Testis (tissue), 3 donors: ENCODE results near the gene GFRA1. TPM values are rescaled to one million over a fixed set of nuclear protein-coding genes. Genes with fewer than 3 reads are reported as not detected.
"Not testable (repeated sequence)": the region's sequence is repeated elsewhere in the genome, so short reads cannot be mapped to it uniquely, and the experiment has no call there.

ENCODE experiments used
- DNase-seq: peaks from one replicate; pipeline ENCODE4 v3.0.0-alpha.2; 2019
- H3K27ac ChIP-seq, 2 donors: fragments of 200-600 bp; sonication (generic); one replicate each; pipeline ENCODE4 v1.5.1; 2019
- H3K27me3 ChIP-seq: fragments of 200-600 bp; sonication (generic); one replicate; pipeline ENCODE4 v1.5.1; 2019
- H3K36me3 ChIP-seq: fragments of 200-600 bp; sonication (generic); one replicate; pipeline ENCODE4 v1.5.1; 2017; ENCODE audit warnings: low read depth; ENCODE audit errors: missing control alignments
- H3K4me1 ChIP-seq: fragments of 200-600 bp; sonication (generic); one replicate; pipeline ENCODE4 v1.5.1; 2019
- H3K4me3 ChIP-seq, 2 donors: fragments of 200-600 bp; sonication (generic); one replicate each; pipeline ENCODE4 v1.5.1; 2017 to 2019
- H3K9me3 ChIP-seq: fragments of 200-600 bp; sonication (generic); one replicate; pipeline ENCODE4 v1.5.1; 2017
- POLR2A ChIP-seq: fragments of 450-650 bp; IDR thresholded peaks from one replicate; pipeline ENCODE4 v1.6.1; 2017; ENCODE audit warnings: antibody characterized with exemption, mild to moderate bottlenecking, moderate library complexity
- WGBS, 2 donors: methylation state at CpG; one replicate each; pipeline ENCODE4 v1.1.5; 2018; 5-methylcytosine and 5-hydroxymethylcytosine counted together
- intact Hi-C: fragments of 100-400 bp; cut with DNase I; formaldehyde crosslinking; loops from one replicate; pipeline ENCODE4 v1.15.1; 2023; ENCODE audit warnings: low total_unique reads
- polyA plus RNA-seq: library from polyadenylated mRNA; stranded (reverse); fragments of 350-450 nt; fragmentation: Illumina TruSeq; extraction: RNeasy Lipid Tissue Mini Kit (QIAGEN cat#74804); gene quantifications from one replicate; pipeline ENCODE4 v1.2.3, GENCODE V29; 2014; ENCODE audit warnings: low read depth, low replicate concordance; ENCODE audit not compliant: insufficient read depth
- total RNA-seq, 2 donors: library from RNA; depleted of rRNA; stranded (reverse); fragments of >200 nt; gene quantifications; one replicate each; pipeline ENCODE4 v1.2.3, GENCODE V29; 2016
- TF ChIP-seq, protein P1 (sequence below), 3 experiments: fragments of 450-650 bp in 2 of 3; fragments of 200-600 bp in 1 of 3; sonication (generic) in 1 of 3; IDR thresholded peaks; one replicate each; pipeline ENCODE4 v1.5.1; 2016 to 2019; ENCODE audit warnings: antibody characterized with exemption in 3 of 3, mild to moderate bottlenecking in 2 of 3, moderate library complexity in 1 of 3

GFRA1 gene
- total and polyA plus RNA-seq, 3 donors from 2014 or later: 8.6 to 23.8 (median 17.7) TPM

DNA sequence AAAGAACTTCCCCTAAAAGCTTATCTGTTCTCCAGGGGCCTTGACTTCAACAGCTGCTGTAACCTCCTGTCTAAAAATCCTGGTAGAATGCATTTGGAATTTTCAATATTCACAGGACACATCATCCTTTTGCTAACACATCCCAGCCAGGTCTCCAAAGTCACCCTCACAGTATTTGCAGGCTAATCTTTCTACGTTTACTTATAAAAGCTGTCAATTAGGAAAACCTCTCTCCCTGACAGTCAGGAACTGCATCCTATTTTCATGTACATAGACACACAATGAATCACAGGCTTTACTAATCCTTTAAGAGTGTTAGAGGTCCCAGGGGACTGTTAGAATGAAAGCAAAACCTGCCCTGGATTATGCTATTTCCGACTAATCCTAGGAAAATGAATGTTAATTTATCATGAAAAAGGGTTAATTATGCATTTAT is 102.2 kb downstream of the GFRA1 start:
- TF ChIP-seq, protein P1, sequence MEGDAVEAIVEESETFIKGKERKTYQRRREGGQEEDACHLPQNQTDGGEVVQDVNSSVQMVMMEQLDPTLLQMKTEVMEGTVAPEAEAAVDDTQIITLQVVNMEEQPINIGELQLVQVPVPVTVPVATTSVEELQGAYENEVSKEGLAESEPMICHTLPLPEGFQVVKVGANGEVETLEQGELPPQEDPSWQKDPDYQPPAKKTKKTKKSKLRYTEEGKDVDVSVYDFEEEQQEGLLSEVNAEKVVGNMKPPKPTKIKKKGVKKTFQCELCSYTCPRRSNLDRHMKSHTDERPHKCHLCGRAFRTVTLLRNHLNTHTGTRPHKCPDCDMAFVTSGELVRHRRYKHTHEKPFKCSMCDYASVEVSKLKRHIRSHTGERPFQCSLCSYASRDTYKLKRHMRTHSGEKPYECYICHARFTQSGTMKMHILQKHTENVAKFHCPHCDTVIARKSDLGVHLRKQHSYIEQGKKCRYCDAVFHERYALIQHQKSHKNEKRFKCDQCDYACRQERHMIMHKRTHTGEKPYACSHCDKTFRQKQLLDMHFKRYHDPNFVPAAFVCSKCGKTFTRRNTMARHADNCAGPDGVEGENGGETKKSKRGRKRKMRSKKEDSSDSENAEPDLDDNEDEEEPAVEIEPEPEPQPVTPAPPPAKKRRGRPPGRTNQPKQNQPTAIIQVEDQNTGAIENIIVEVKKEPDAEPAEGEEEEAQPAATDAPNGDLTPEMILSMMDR (IDR thresholded peaks at IDR 0.05): no peak
- TF ChIP-seq POLR2A: no peak
- H3K4me1 ChIP-seq: no peaks in the 10 kb centered on the region
- WGBS, 2 donors: 48 to 51% methylated on average over 2 of the region's 2 CpGs
- no peaks in the 10 kb centered on the region for H3K36me3 ChIP-seq
- no peaks in the 10 kb centered on the region for H3K9me3 ChIP-seq
- H3K27me3 ChIP-seq: no peaks in the 10 kb centered on the region
- intact Hi-C loops: no loop called here
- no peak overlapping the region for H3K4me3 ChIP-seq
- no peak overlapping the region for H3K27ac ChIP-seq
- DNase-seq: no peak

DNA sequence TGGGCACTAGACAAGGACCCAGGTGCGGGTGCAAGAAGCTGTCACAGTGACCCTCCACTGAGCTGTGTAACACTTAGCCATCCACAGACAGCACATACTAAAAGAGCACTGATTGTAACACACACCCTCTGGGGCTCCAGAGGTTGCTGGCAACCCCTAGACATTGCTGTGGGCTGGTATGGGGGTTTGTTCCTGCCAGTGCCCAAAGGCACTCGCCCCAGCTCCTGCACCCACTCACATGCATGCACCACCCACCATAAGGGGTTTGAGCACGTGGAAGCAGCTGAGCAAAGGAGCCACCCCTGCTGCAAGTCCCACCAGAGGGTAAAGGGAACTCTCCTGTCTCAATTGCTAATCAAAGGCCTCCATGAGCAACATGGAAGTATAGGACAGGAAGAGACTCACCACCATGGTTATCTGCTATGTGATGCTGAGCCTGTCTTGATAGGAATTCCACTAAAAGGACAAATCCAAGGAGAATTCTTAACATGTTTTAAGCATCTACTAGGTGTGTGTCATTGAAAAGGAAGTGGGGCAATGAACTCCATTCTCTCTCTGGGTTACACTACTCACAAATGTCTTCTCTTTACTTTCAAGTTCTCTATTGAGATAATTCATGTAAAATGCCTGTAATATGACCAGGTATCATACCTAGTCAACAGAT is 103.1 kb downstream of the GFRA1 start:
- DNase-seq: no peak
- no peak overlapping the region for H3K4me3 ChIP-seq
- no peak overlapping the region for H3K27ac ChIP-seq
- WGBS, 2 donors: 74 to 81% methylated on average over 3 of the region's 3 CpGs
- TF ChIP-seq, protein P1 (IDR thresholded peaks at IDR 0.05): no peak
- no peak for TF ChIP-seq POLR2A
- intact Hi-C loops: no loop called here
- H3K27me3 ChIP-seq: no peaks in the 10 kb centered on the region
- H3K36me3 ChIP-seq: no peaks in the 10 kb centered on the region
- H3K9me3 ChIP-seq: no peaks in the 10 kb centered on the region
- H3K4me1 ChIP-seq: no peaks in the 10 kb centered on the region

DNA sequence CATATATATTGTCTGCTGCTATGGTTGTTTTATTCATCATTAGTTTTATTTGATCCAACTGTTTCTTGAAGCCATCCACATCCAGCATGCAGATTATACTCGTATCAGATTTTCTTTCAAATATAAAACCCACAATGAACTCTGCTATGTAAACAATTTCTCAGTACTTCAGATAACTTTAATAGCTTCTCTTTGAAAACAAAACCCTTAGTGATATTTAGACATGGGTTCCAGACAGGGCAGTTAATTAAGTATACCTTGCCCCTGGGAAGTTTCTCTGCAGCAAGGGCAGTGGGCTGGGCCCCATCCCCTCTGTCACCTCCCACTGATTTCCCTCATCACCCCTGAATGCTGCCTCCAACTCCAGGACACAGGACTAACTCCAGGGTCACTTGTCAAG is 104.3 kb downstream of the GFRA1 start:
- WGBS, 2 donors: 74 to 86% methylated on average over 1 of the region's 1 CpG
- Histone ChIP-seq H3K9me3 (no peaks in the 10 kb centered on the region), H3K27ac (no peak overlapping the region), H3K4me3 (no peak overlapping the region), H3K36me3 (no peaks in the 10 kb centered on the region), H3K27me3 (no peaks in the 10 kb centered on the region), H3K4me1 (no peaks in the 10 kb centered on the region)
- intact Hi-C loops: no loop called here
- TF ChIP-seq, protein P1 (IDR thresholded peaks at IDR 0.05): no peak
- no peak for TF ChIP-seq POLR2A
- DNase-seq: no peak

DNA sequence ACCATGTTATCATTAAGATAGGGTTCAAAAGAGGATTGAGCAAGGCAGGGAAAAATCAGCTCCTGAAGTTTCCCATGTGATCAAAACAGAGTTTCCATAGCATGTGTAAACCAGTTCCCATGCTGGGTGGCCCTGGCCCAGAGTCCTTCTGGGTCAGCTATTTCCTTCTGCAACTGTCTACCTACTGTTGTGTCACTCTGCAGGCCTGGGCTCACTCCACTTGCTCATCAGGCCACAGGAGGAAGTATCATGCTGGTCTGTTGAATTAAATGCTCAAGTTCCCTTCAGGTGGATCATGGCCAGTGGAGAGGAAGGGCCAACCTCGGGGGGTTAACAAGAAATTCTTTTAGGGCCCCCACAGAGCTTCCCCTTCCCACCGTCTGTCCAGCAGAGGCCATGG is 104.7 kb downstream of the GFRA1 start:
- no peak overlapping the region for H3K4me3 ChIP-seq
- TF ChIP-seq POLR2A: no peak
- TF ChIP-seq, protein P1 (IDR thresholded peaks at IDR 0.05): no peak
- intact Hi-C loops: no loop called here
- DNase-seq: no peak
- H3K4me1 ChIP-seq: no peaks in the 10 kb centered on the region
- H3K9me3 ChIP-seq: no peaks in the 10 kb centered on the region
- H3K27ac ChIP-seq: no peak overlapping the region
- H3K27me3 ChIP-seq: no peaks in the 10 kb centered on the region
- no peaks in the 10 kb centered on the region for H3K36me3 ChIP-seq
- 45 to 69% methylated on average over 2 of the region's 2 CpGs for WGBS, 2 donors

DNA sequence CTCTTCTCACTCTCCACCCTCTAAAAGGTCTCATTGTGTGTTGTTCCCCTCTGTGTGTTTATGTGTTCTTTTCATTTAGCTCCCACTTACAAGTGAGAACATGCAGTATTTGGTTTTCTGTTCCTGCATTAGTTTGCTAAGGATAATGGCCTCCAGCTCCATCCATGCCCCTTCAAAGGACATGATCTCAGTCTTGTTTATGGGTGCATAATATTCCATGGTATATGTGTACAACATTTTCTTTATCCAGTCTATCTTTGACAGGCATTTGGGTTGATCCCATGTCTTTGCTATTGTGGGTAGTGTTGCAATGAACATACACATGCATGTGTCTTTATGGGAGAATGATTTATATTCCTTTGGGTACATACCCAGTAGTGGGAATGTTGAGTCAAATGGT is 107.1 kb downstream of the GFRA1 start:
- DNase-seq, intact Hi-C loops: not testable (repeated sequence)

More for the DNA sequence above, 107.1 kb downstream of the GFRA1 start:
- H3K27ac ChIP-seq, H3K4me1 ChIP-seq, H3K9me3 ChIP-seq, H3K36me3 ChIP-seq, H3K4me3 ChIP-seq, H3K27me3 ChIP-seq: not testable (repeated sequence)
